HepG2 (cell line): Measurements from ENCODE around the gene TAF6.

Experiments
- SMARCE1 ChIP-seq: fragments of 450-650 bp; IDR thresholded peaks from 2 replicates; pipeline ENCODE4 v1.6.1; 2017; ENCODE audit warnings: borderline replicate concordance
- ZBTB1 ChIP-seq: sonication (generic); formaldehyde crosslinking; IDR thresholded peaks from 2 replicates; pipeline ENCODE4 v1.4.0; 2020; ENCODE audit warnings: missing genetic modification reagents, borderline replicate concordance
- ZNF574 ChIP-seq: sonication (generic); formaldehyde crosslinking; IDR thresholded peaks from 2 replicates; pipeline ENCODE4 v1.4.0; 2020; ENCODE audit warnings: missing genetic modification reagents
- ZNF740 ChIP-seq: sonication (generic); formaldehyde crosslinking; IDR thresholded peaks from 2 replicates; pipeline ENCODE4 v1.4.0; 2020; ENCODE audit warnings: missing genetic modification reagents

- TF ChIP-seq SMARCE1: no peak
- peak; percentile 80; the same call in 1 of the 2 replicates for TF ChIP-seq ZBTB1 (CRISPR knock-in tag)
- TF ChIP-seq ZNF740 (CRISPR knock-in tag): no peak
- peak; percentile 96 for TF ChIP-seq ZNF574 (CRISPR knock-in tag)
These were observed 30.3 kb downstream of the TAF6 start, which contains the start of gene COPS6 for GRCh38 chr7:100088621-100089457.
